ENCODE measurements around the gene TAS2R20. TPM values are rescaled to one million over a fixed set of nuclear protein-coding genes. Genes with fewer than 3 reads are reported as not detected.

Gene TAS2R20
- total and polyA plus RNA-seq, 2 of the 8 experiments (the other 6 are each of a cell fraction or from before 2014, with no cell fraction given): 0.57 to 0.71 TPM

- Histone ChIP-seq H3K23ac (ENCODE audit: insufficient read length) (no peak overlapping the region), H3K9ac (replicated peaks in 1 of 4; ENCODE audit: extremely low read depth in 1 of 4, low read depth in 3 of 4, low read length in 3 of 4) (no peak overlapping the region), H3K79me2 (ENCODE audit: control insufficient read depth in 1 of 2, insufficient read depth in 2 of 2, low read length in 2 of 2) (no peaks in the 10 kb centered on the region), H3K4me1 (replicated peaks in 1 of 4; ENCODE audit: control insufficient read depth in 3 of 4, insufficient read depth in 4 of 4, low read length in 3 of 4) (no peaks in the 10 kb centered on the region), H3K9me3 (ENCODE audit: insufficient read depth in 2 of 2, low read depth in 1 of 2, low read length in 1 of 2) (peaks cover 0 to 2% of the 10 kb centered on the region in 2 experiments; a peak in 1 of 4 replicates), H2BK5ac (ENCODE audit: low read depth, low read length) (no peak overlapping the region), H3K14ac (ENCODE audit: insufficient read length) (no peak overlapping the region), H3K4me3 (ENCODE audit: extremely low read depth in 1 of 4, insufficient read depth in 2 of 4, low read depth in 3 of 4, low read length in 4 of 4) (no peak overlapping the region), H2AFZ (ENCODE audit: low read length) (no peak overlapping the region), H2BK120ac (replicated peaks; ENCODE audit: low read depth, low read length) (no peak overlapping the region), H4K91ac (replicated peaks; ENCODE audit: insufficient read length, low read length) (no peak overlapping the region), H3K27me3 (replicated peaks in 1 of 4; ENCODE audit: control insufficient read depth in 3 of 4, extremely low read depth in 1 of 4, insufficient read depth in 3 of 4, low read length in 3 of 4) (no peaks in the 10 kb centered on the region), H3K36me3 (ENCODE audit: control insufficient read depth in 2 of 4, insufficient read depth in 4 of 4, low read length in 3 of 4) (no peaks in the 10 kb centered on the region), H3K23me2 (ENCODE audit: low read depth, low read length) (no peaks in the 10 kb centered on the region), H4K5ac (ENCODE audit: insufficient read length, low read depth, low read length) (no peak overlapping the region), H4K20me1 (replicated peaks in 1 of 2; ENCODE audit: control insufficient read depth in 1 of 2, insufficient read depth in 2 of 2, low read length in 2 of 2) (no peaks in the 10 kb centered on the region), H2BK15ac (ENCODE audit: low read length) (no peak overlapping the region), H2AK5ac (ENCODE audit: low read depth, low read length) (no peak overlapping the region), H3K56ac (replicated peaks; ENCODE audit: insufficient read length, low read depth, low read length) (no peak overlapping the region), H2BK20ac (ENCODE audit: low read length) (no peak overlapping the region), H3K18ac (ENCODE audit: extremely low read depth, low read length) (no peak overlapping the region), H3K4me2 (ENCODE audit: insufficient read depth in 1 of 2, low read depth in 2 of 2, low read length in 2 of 2) (no peak overlapping the region), H3K27ac (ENCODE audit: low read depth, low read length) (no peak overlapping the region), H2BK12ac (ENCODE audit: low read depth, low read length) (no peak overlapping the region), H3K79me1 (ENCODE audit: low read depth, low read length) (no peaks in the 10 kb centered on the region; the same call in 1 of the 2 replicates), H4K8ac (ENCODE audit: extremely low read depth, insufficient read depth, low read length) (no peak overlapping the region), H3K4ac (replicated peaks; ENCODE audit: insufficient read length, low read depth, low read length) (no peak overlapping the region)
- no peak for DNase-seq (ENCODE audit: low read depth in 1 of 2, low spot score in 2 of 2)
- ChIA-PET CTCF (ENCODE audit: partially characterized antibody) (no interaction called here), POLR2A (ENCODE audit: partially characterized antibody) (no interaction called here)
- 86% methylated on average over 1 of the region's 1 CpG; no CpG with 5 or more reads in 1 of the 2 experiments for WGBS, 2 experiments (ENCODE audit: extremely low coverage in 1 of 2, insufficient coverage in 1 of 2, insufficient read length in 1 of 2, insufficient replicate concordance in 2 of 2, low coverage in 1 of 2, low lambda C conversion rate in 2 of 2, missing lambda C conversion rate in 1 of 2)
- no peak for FAIRE-seq
- TF ChIP-seq EGR1 (IDR thresholded peaks at IDR 0.05; ENCODE audit: borderline replicate concordance, low read depth, low read length): no peak
Observed at GRCh38 chr12:10965476-10965875, 32.6 kb downstream of the TAS2R20 start.

Data from H1 (cell line).